ENCODE results near the gene VWC2L.

VWC2L gene

GRCh38 chr2:214557884-214558283 lies 147.0 kb downstream of the VWC2L start:
- no peak overlapping the region for H3K27ac ChIP-seq (ENCODE audit: low read length)
- H3K4me2 ChIP-seq (ENCODE audit: low read depth, low read length) = no peak overlapping the region
- H3K4me3 ChIP-seq (ENCODE audit: low read length) = no peak overlapping the region
- no peaks in the 10 kb centered on the region for H3K36me3 ChIP-seq (replicated peaks; ENCODE audit: insufficient read depth, low read length)
- H2AFZ ChIP-seq (ENCODE audit: low read length) = no peak overlapping the region
- no peaks in the 10 kb centered on the region for H3K79me2 ChIP-seq (ENCODE audit: low read length)
- no peaks in the 10 kb centered on the region for H4K20me1 ChIP-seq (ENCODE audit: insufficient read depth, low read length)
- no peaks in the 10 kb centered on the region for H3F3A ChIP-seq (ENCODE audit: insufficient read depth, low read length)
- no peaks in the 10 kb centered on the region for H3K9me3 ChIP-seq (replicated peaks; ENCODE audit: insufficient read depth, low read length)
- no peaks in the 10 kb centered on the region for H3K9me2 ChIP-seq (replicated peaks; ENCODE audit: insufficient read depth, low read length)
- no peaks in the 10 kb centered on the region for H3K27me3 ChIP-seq (replicated peaks; ENCODE audit: insufficient read depth, low read length)
- DNase-seq = no peak
- TF ChIP-seq CTCF (IDR thresholded peaks at IDR 0.05; ENCODE audit: low read length) (no peak), EZH2phosphoT487 (IDR thresholded peaks at IDR 0.05; ENCODE audit: low read length) (no peak), EZH2 (optimal IDR thresholded peaks at IDR 0.05; ENCODE audit: low read depth, low read length) (no peak)
- no peaks in the 10 kb centered on the region for H3K4me1 ChIP-seq (ENCODE audit: low read length)
- H3K9ac ChIP-seq (ENCODE audit: low read length) = no peak overlapping the region

- Histone ChIP-seq H3K9me2 (replicated peaks; ENCODE audit: insufficient read depth, low read length) (no peaks in the 10 kb centered on the region), H3K79me2 (ENCODE audit: low read length) (no peaks in the 10 kb centered on the region), H3K36me3 (replicated peaks; ENCODE audit: insufficient read depth, low read length) (no peaks in the 10 kb centered on the region), H3K4me1 (ENCODE audit: low read length) (no peaks in the 10 kb centered on the region), H3K9me3 (replicated peaks; ENCODE audit: insufficient read depth, low read length) (no peaks in the 10 kb centered on the region), H4K20me1 (ENCODE audit: insufficient read depth, low read length) (no peaks in the 10 kb centered on the region), H3K4me3 (ENCODE audit: low read length) (no peak overlapping the region), H3K4me2 (ENCODE audit: low read depth, low read length) (no peak overlapping the region), H3K27ac (ENCODE audit: low read length) (no peak overlapping the region), H2AFZ (ENCODE audit: low read length) (no peak overlapping the region), H3K27me3 (replicated peaks; ENCODE audit: insufficient read depth, low read length) (no peaks in the 10 kb centered on the region), H3K9ac (ENCODE audit: low read length) (no peak overlapping the region), H3F3A (ENCODE audit: insufficient read depth, low read length) (no peaks in the 10 kb centered on the region)
- no peak for DNase-seq
- no peak for TF ChIP-seq CTCF (IDR thresholded peaks at IDR 0.05; ENCODE audit: low read length)
- no peak for TF ChIP-seq EZH2phosphoT487 (IDR thresholded peaks at IDR 0.05; ENCODE audit: low read length)
These were observed 147.5 kb downstream of the VWC2L start for GRCh38 chr2:214558341-214558740.

GRCh38 chr2:214560176-214560575 lies 149.3 kb downstream of the VWC2L start:
- no peaks in the 10 kb centered on the region for H3K9me3 ChIP-seq (replicated peaks; ENCODE audit: insufficient read depth, low read length)
- H3K4me3 ChIP-seq (ENCODE audit: low read length) = no peak overlapping the region
- no peak overlapping the region for H3K4me2 ChIP-seq (ENCODE audit: low read depth, low read length)
- no peaks in the 10 kb centered on the region for H4K20me1 ChIP-seq (ENCODE audit: insufficient read depth, low read length)
- H3K79me2 ChIP-seq (ENCODE audit: low read length) = no peaks in the 10 kb centered on the region
- H3K4me1 ChIP-seq (ENCODE audit: low read length) = no peaks in the 10 kb centered on the region
- no peaks in the 10 kb centered on the region for H3F3A ChIP-seq (ENCODE audit: insufficient read depth, low read length)
- no peak overlapping the region for H2AFZ ChIP-seq (ENCODE audit: low read length)
- no peaks in the 10 kb centered on the region for H3K27me3 ChIP-seq (replicated peaks; ENCODE audit: insufficient read depth, low read length)
- H3K27ac ChIP-seq (ENCODE audit: low read length) = no peak overlapping the region
- no peak for DNase-seq
- H3K9ac ChIP-seq (ENCODE audit: low read length) = no peak overlapping the region
- no peaks in the 10 kb centered on the region for H3K9me2 ChIP-seq (replicated peaks; ENCODE audit: insufficient read depth, low read length)
- H3K36me3 ChIP-seq (replicated peaks; ENCODE audit: insufficient read depth, low read length) = no peaks in the 10 kb centered on the region
- TF ChIP-seq EZH2 (optimal IDR thresholded peaks at IDR 0.05; ENCODE audit: low read depth, low read length) = no peak
- TF ChIP-seq EZH2phosphoT487 (IDR thresholded peaks at IDR 0.05; ENCODE audit: low read length) = no peak
- no peak for TF ChIP-seq CTCF (IDR thresholded peaks at IDR 0.05; ENCODE audit: low read length)
